SK-N-MC (cell line): Measurements from ENCODE around the gene CTNNB1.

Experiments used
- EZH2 ChIP-seq: fragments of 200-600 bp; sonication (generic); IDR thresholded peaks from one replicate; pipeline ENCODE4 v1.6.1; 2017; ENCODE audit warnings: antibody characterized with exemption
- FOXP2 ChIP-seq: optimal IDR thresholded peaks from 2 replicates; pipeline ENCODE3; 2011; ENCODE audit warnings: mild to moderate bottlenecking, moderate library complexity; ENCODE audit not compliant: insufficient read depth; ENCODE audit errors: extremely low read length, control extremely low read depth
- POLR2AphosphoS5 ChIP-seq: IDR thresholded peaks from 2 replicates; pipeline ENCODE4 v1.6.1; 2012; ENCODE audit warnings: mild to moderate bottlenecking, low read depth, low read length, borderline replicate concordance

DNA sequence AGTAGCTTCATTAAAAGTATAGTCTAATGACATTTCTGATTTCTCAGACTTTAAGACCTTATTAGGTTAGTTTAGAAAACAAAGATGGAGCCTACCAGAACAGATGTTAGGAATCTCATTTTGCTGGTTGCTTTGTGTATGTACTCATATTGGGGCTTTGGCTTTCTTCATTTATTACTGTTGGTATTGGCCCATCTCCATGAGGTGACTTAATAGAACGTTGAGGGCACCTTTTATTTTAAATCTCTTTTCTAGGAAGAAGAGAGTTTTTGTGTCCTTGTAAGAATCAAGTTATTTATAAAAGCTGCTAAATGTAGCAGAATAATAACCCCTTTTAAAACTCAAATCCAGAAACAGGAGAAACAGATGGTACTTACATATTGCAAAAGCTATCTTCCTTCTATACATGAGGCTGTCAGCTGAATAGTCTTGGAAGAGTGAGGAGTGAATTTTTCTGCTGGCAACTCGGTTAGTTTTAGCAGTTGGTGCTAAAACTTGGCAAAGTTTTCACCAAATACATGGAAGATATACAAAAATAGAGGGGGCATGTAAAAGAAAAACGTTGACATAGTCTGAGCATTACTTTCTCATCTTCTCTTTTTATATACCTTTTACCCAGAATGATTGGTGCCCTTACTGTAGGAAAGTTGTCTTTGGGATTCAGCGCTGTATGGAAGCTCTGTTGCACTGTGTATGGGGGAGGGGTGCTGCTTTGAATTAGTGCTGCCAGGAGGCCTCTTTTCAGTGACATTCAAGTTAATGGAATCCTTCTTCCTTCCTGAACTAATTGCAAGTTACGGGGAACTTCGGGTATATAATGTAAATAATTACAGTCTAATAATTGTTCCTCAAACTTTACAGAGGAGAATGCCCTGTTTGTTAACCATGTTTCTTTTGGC lies 35.8 kb downstream of the CTNNB1 start:
- TF ChIP-seq EZH2 (no peak), POLR2AphosphoS5 (no peak), FOXP2 (no peak)
